Adipose tissue (tissue), 3 donors: Measurements from ENCODE around the gene SMYD4. TPM values are rescaled to one million over a fixed set of nuclear protein-coding genes. Genes with fewer than 3 reads are reported as not detected.
"Not testable (repeated sequence)": the region's sequence is repeated elsewhere in the genome, so short reads cannot be mapped to it uniquely, and the experiment has no call there.

Source experiments
- H3K27ac ChIP-seq: one replicate; pipeline ENCODE4 v1.5.1; 2013; ENCODE audit warnings: low read depth, low read length
- WGBS, 3 donors: extraction: QIAGEN DNeasy Blood & Tissue Kit; methylation state at CpG; one replicate each; pipeline ENCODE4 v1.1.7; 2013; 5-methylcytosine and 5-hydroxymethylcytosine counted together
- polyA plus RNA-seq, 3 donors: library from polyadenylated mRNA; stranded (reverse); fragments of 200-250 nt; gene quantifications; one replicate each; pipeline ENCODE4 v1.2.3, GENCODE V29; 2013
- donor health status: healthy with polysubstance abuse.
- donor health status: Bipolar disorder and iron deficiency.
- donor health status: healthy.

Gene SMYD4
- polyA plus RNA-seq, 3 donors = 4.8 to 12.8 (median 8.3) TPM

GRCh38 chr17:1766382-1767135, 63.1 kb downstream of the SMYD4 start:
- H3K27ac ChIP-seq = no peak overlapping the region
- 67 to 73% (median 70%) methylated on average over 21 of the region's 21 CpGs for WGBS, 3 donors

GRCh38 chr17:1765576-1765975, 64.1 kb downstream of the SMYD4 start:
- 79 to 94% (median 88%) methylated on average over 3 of the region's 3 CpGs for WGBS, 3 donors
- H3K27ac ChIP-seq = no peak overlapping the region

DNA sequence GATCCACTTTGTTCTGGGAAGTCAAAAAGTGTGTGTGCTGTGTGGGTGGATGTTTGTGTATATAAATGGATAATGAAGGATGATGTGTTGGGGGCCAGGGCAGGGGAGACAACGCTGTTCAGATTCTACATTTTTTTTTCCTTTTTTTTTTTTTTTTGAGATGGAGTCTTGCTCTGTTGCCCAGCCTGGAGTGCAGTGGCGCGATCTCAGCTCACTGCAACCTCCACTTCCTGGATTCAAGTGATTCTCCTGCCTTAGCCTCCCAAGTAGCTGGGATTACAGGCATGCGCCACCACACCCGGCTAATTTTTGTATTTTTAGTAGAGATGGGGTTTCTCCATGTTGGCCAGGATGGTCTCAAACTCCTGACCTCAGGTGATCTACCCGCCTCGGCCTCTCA, 65.0 kb downstream of the SMYD4 start:
- 84 to 88% (median 84%) methylated on average over 7 of the region's 7 CpGs for WGBS, 3 donors
- not testable (repeated sequence) for H3K27ac ChIP-seq

- no peak overlapping the region for H3K27ac ChIP-seq
- WGBS, 3 donors = 2 to 49% (median 3%) methylated on average over 11 of the region's 11 CpGs
Observed at GRCh38 chr17:1764284-1764683, 65.4 kb downstream of the SMYD4 start.

- H3K27ac ChIP-seq = peak overlapping the region; percentile 72
- WGBS, 3 donors = 44 to 53% (median 48%) methylated on average over 22 of the region's 22 CpGs
Observed at GRCh38 chr17:1762901-1763898, 66.5 kb downstream of the SMYD4 start.

- peak overlapping the region; percentile 72 for H3K27ac ChIP-seq
- WGBS, 3 donors = 46 to 55% (median 54%) methylated on average over 16 to 21 of the region's 21 CpGs
Observed at GRCh38 chr17:1762233-1762900, 67.3 kb downstream of the SMYD4 start.

- 84 to 91% (median 89%) methylated on average over 5 of the region's 5 CpGs for WGBS, 3 donors
- H3K27ac ChIP-seq = no peak overlapping the region
Observed at GRCh38 chr17:1759529-1759928, 70.2 kb downstream of the SMYD4 start.

DNA sequence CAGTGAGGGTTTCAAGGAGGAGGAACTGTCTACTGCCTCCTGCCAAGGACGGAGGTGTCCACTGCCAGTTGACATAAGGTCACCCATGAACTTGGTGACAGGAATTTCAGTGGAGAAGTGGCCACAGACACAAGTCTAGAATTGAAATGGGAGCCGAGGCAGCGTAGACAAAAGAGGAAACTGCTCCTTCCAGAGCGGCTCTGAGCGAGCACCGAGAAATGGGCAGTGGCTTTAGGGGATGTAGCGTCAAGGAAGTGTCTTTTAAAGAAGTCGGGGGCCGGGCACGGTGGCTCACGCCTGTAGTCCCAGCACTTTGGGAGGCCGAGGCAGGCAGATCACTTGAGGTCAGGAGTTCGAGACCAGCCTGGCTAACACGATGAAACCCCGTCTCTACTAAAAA, 70.9 kb downstream of the SMYD4 start:
- 57 to 78% (median 69%) methylated on average over 15 of the region's 15 CpGs for WGBS, 3 donors
- no peak overlapping the region for H3K27ac ChIP-seq

DNA sequence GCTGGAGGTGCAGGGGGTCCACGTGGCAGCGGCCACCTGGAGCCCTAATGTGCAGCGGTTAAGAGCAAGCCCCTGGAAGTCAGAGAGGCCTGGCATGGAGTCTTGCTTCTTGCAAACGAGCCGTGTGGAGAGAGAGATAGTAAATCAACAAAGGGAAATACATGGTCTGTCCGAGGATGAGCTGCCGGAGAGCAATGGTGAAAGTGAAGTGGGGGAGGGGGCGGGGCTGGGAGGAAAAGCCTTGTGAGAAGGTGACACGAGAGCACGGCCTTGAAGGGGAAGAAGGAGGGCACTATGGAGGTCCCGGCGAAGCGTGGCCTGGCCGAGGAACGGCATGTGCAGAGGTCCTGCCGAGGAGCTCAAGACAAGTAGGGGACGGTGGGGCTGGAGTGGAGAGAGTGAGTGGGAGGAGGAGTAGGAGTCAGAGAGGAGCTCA, 73.9 kb downstream of the SMYD4 start:
- H3K27ac ChIP-seq = no peak overlapping the region
- WGBS, 3 donors = 58 to 63% (median 61%) methylated on average over 17 of the region's 17 CpGs

DNA sequence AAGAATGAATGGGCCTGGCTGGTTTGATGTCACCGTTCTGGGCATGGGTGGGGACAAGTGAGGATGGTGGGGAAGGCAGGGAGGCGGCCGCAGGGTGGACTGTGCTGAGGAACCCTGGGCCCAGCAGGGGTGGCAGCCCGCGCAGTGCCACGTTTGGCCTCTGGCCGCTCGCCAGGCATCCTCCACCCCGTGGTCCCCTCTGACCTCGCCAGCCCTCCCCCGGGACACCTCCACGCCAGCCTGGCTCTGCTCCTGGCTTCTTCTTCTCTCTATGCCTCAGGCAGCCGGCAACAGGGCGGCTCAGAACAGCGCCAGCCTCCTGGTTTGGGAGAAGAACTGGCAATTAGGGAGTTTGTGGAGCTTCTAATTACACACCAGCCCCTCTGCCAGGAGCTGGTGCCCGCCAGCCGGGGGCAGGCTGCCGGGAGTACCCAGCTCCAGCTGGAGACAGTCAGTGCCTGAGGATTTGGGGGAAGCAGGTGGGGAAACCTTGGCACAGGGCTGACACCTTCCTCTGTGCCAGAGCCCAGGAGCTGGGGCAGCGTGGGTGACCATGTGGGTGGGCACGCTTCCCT, 74.4 kb downstream of the SMYD4 start:
- 64 to 77% (median 64%) methylated on average over 19 to 20 of the region's 20 CpGs for WGBS, 3 donors
- no peak overlapping the region for H3K27ac ChIP-seq

GRCh38 chr17:1754430-1755112, 75.1 kb downstream of the SMYD4 start:
- WGBS, 3 donors = 73 to 81% (median 78%) methylated on average over 23 to 25 of the region's 25 CpGs

DNA sequence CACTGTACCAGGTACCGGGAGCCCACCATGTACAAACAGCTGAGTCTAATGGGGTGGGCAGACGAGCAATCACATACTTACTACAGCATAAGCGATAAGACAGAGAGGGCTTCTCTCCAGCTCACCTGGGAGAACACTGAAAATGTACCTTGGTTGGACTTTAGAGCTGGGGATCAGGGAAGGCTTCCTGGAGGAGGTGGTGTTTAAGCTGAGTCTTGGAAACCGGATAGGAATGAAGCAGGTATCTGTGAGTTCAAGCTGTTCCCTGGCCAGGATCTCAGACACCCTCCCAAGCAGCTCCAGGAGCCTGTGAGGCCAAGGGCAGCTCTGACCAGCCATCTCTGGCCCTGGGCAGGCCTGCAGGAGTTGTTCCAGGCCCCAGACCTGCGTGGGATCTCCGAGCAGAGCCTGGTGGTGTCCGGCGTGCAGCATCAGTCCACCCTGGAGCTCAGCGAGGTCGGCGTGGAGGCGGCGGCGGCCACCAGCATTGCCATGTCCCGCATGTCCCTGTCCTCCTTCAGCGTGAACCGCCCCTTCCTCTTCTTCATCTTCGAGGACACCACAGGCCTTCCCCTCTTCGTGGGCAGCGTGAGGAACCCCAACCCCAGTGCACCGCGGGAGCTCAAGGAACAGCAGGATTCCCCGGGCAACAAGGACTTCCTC, 75.8 kb downstream of the SMYD4 start:
- WGBS, 3 donors = 78 to 89% (median 79%) methylated on average over 20 to 23 of the region's 23 CpGs
- H3K27ac ChIP-seq = no peak overlapping the region

More at GRCh38 chr17:1754430-1755112, 75.1 kb downstream of the SMYD4 start:
- no peak overlapping the region for H3K27ac ChIP-seq

DNA sequence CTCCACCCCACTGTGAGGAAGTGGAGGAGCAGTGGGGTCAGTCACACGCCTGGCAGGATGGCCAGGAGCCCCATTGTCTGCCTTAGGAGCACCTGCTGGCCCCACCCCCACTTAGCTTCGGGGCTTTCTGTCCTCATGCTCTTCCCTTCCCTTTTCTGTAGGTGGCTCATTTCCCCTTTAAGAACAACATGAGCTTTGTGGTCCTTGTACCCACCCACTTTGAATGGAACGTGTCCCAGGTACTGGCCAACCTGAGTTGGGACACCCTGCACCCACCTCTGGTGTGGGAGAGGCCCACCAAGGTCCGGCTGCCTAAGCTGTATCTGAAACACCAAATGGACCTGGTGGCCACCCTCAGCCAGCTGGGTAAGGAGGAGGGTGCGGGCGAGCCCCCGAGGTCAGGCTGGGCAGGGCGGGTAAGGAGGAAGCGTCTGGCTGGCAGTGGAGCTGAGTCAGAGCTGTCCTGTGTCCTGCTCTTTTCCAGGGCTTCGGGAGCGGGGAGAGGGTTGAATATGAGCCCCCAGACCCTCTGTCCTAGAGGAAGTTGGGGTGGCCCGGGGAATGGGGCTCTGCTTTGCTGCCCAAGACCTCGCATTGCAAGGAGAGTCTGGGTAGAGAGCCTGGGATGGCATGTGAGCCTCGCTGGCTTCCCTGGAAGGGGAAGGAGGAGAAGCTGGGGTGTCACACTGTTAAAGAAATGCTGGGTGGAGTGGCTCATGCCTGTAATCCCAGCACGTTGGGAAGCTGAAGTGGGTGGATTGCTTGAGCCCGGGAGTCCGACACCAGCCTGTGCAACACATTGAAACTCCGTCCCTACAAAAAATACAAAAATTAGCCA, 77.1 kb downstream of the SMYD4 start:
- 42 to 55% (median 49%) methylated on average over 18 of the region's 18 CpGs for WGBS, 3 donors
- no peak overlapping the region for H3K27ac ChIP-seq

- WGBS, 3 donors = 82 to 88% (median 82%) methylated on average over 9 of the region's 9 CpGs
- no peak overlapping the region for H3K27ac ChIP-seq
Observed at GRCh38 chr17:1750628-1751027, 79.1 kb downstream of the SMYD4 start.

DNA sequence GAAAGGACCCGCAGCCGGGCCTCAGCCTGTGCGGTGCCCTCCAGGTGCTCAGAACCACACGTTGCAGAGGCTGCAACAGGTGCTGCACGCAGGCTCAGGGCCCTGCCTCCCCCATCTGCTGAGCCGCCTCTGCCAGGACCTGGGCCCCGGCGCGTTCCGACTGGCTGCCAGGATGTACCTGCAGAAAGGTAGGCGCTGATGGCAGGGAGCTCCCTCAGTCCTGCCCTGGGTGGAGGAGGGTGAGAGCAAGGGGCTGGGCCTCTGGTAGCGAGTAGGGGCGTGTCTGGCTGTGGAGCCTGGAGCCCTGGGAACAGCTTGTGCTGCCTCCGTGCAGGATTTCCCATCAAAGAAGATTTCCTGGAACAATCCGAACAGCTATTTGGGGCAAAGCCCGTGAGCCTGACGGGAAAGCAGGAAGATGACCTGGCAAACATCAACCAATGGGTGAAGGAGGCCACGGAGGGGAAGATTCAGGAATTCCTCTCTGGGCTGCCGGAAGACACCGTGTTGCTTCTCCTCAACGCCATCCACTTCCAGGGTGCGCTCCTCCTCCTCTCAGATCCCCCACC, 82.6 kb downstream of the SMYD4 start:
- 61 to 77% (median 68%) methylated on average over 17 to 22 of the region's 22 CpGs for WGBS, 3 donors
- no peak overlapping the region for H3K27ac ChIP-seq

GRCh38 chr17:1745513-1746020, 84.1 kb downstream of the SMYD4 start:
- 91 to 95% (median 94%) methylated on average over 12 of the region's 12 CpGs for WGBS, 3 donors
- no peak overlapping the region for H3K27ac ChIP-seq
